GM10248 (cell line): Measurements from ENCODE around the gene SLC37A2.

Source experiments
- CTCF ChIA-PET: fragments of 300-600 bp; sonication (Branson Sonifier 250); formaldehyde crosslinking; extraction: SDS; loops from one replicate; lab custom pipeline; 2021; ENCODE audit warnings: antibody characterized with exemption; lab: Yijun Ruan, JAX
- POLR2A ChIA-PET: fragments of 350-650 bp; sonication (Branson Sonifier 250); formaldehyde crosslinking; extraction: SDS; loops from one replicate; lab custom pipeline; 2020; ENCODE audit warnings: antibody characterized with exemption; lab: Yijun Ruan, JAX
- DNase-seq: peaks from one replicate; pipeline ENCODE4 v3.0.0; 2012; ENCODE audit errors: extremely low spot score
- CTCF ChIP-seq: IDR thresholded peaks from 2 replicates; pipeline ENCODE4 v1.5.1; 2012; ENCODE audit warnings: mild to moderate bottlenecking, low read depth; ENCODE audit errors: extremely low read depth, missing control alignments, control extremely low read depth

Gene SLC37A2

GRCh38 chr11:125101596-125101995 lies 38.5 kb downstream of the SLC37A2 start:
- ChIA-PET CTCF (interaction anchor here (4.6 kb wide), 1 partner anchor 40 kb away, joined by 18 read pairs; no protein-coding TSS in a partner anchor), POLR2A (no interaction called here)
- TF ChIP-seq CTCF, result no peak
- DNase-seq, result no peak

- no peak for DNase-seq
- ChIA-PET POLR2A (no interaction called here), CTCF (interaction anchor here (0.8 to 4.6 kb wide), 3 partner anchors 11 to 39 kb away, joined by 3 to 18 read pairs (median 11); no protein-coding TSS in a partner anchor)
- TF ChIP-seq CTCF, result no peak
These were observed 38.9 kb downstream of the SLC37A2 start for GRCh38 chr11:125102025-125102424.

GRCh38 chr11:125102510-125102909 lies 39.4 kb downstream of the SLC37A2 start:
- ChIA-PET CTCF (interaction anchor here (0.7 to 4.6 kb wide), 5 partner anchors 9 to 39 kb away, joined by 3 to 18 read pairs (median 3); partner anchors contain the start of genes SLC37A2 and TMEM218), POLR2A (no interaction called here)
- peak; percentile 20 for DNase-seq
- no peak for TF ChIP-seq CTCF

- no peak for TF ChIP-seq CTCF
- CTCF ChIA-PET, result interaction anchor here (0.9 to 3.9 kb wide), 10 partner anchors 10 to 269 kb away, joined by 3 to 14 read pairs (median 4); partner anchors contain the start of gene SLC37A2
- POLR2A ChIA-PET, result no interaction called here
- DNase-seq, result no peak
These were observed 42.8 kb downstream of the SLC37A2 start for GRCh38 chr11:125105926-125106325.

- POLR2A ChIA-PET, result no interaction called here
These were observed 45.4 kb downstream of the SLC37A2 start for GRCh38 chr11:125108469-125108868.

GRCh38 chr11:125110506-125110905 lies 47.4 kb downstream of the SLC37A2 start:
- POLR2A ChIA-PET, result no interaction called here

More at GRCh38 chr11:125108469-125108868, 45.4 kb downstream of the SLC37A2 start:
- no peak for TF ChIP-seq CTCF
- no peak for DNase-seq
- CTCF ChIA-PET, result interaction anchor here (0.9 to 5.3 kb wide), 2 partner anchors 18 kb away, joined by 3 to 34 read pairs; no protein-coding TSS in a partner anchor

More at GRCh38 chr11:125110506-125110905, 47.4 kb downstream of the SLC37A2 start:
- no peak for DNase-seq
- CTCF ChIA-PET, result interaction anchor here (1.0 to 6.3 kb wide), 8 partner anchors 8 to 31 kb away, joined by 3 to 57 read pairs (median 5); no protein-coding TSS in a partner anchor
- no peak for TF ChIP-seq CTCF
